GM19238 (cell line): ENCODE measurements around the gene PCSK5.

ENCODE experiments used
- DNase-seq: peaks from one replicate; pipeline ENCODE4 v3.0.0; 2011; ENCODE audit warnings: low spot score; ENCODE audit not compliant: insufficient read length

The PCSK5 gene

DNA sequence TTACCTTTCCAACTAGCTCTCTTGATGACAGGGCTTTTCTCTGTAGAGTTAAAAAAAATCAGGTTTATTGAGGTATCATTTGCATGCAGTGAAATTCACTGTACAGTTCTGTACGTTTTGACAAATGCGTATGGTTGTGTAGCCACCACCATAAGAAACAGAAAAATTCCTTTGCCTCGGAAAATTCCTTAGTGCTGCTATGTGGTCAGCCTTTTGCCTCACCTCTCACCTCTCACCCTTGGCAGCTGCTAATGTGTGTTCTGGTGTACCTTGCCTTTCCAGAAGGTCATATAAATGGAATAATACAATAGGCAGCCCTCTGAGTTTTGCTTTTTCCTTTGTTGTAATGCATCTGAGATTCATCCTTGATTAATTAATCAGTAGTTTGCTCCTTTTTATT, 28.4 kb downstream of the PCSK5 start:
- no peak for DNase-seq

DNA sequence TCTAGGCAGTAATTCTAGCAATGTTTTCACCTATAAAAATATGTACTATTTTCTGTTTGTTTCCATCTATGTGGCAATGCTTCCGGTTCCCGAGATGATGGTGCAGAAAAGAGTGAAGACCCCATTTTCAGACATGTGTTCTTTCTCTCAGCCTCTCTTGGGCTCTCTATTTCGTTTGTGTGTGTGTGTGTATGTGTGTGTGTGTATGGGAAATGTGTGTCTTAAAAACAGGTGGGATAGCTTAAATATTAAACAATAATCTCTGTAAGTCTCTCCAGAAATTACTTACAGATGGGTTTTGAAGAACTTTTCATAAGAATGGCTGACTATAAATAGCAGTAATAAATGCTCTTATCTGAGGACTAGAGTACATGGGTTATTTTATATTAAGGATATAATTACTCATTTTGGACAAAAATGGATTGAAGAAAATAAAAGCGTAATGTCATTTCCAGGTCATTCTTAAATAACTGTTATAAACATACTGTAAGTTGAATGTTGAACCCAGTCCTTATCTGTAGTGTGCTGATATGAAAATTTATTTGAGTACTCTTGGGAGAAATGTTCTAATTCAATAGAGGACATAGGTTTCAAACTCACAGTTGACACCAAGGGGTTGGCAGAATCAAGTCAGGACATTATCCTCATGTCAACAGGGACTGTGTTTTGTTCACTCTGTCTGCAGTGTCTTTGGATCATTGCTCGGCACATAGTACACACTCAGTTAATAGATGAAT, 31.1 kb downstream of the PCSK5 start:
- no peak for DNase-seq

DNA sequence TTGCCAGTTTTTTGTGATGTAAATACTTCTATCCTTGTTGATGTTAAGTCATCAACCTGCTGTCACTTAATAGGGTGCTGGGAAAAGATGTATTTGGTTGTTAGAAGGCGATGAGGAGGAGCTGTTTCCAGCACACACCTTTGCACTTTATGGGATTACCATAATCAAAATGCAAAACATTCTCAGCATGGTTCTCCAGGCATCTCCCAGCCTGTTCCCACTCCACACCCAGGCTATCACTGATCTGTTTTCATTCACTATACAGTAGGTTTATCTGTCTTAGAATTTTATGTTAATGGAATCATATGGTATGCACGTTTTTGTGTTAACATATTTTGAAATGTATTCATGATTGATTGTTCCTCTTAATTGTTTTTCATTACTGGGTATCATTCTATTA, 35.9 kb downstream of the PCSK5 start:
- DNase-seq, result no peak

DNA sequence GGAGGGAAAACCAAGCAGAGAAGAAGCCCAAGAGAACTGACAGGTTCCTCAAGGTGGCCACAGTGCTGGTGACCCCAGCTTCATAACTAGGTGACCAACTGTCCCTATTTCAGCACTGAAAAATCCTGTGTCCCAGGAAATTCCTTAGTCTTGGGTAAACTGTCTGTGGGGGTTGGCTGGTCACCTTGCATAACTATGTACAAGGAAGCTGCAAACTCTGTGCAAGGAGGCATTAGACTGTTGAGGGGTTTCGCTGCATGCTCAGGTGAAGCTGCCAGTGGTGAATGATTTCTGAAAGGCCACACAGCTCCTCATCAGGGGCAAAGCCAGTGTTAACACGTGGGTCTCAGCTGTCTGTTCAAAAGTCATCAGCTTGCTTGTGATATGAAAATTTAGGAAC, 36.9 kb downstream of the PCSK5 start:
- DNase-seq, result no peak

DNA sequence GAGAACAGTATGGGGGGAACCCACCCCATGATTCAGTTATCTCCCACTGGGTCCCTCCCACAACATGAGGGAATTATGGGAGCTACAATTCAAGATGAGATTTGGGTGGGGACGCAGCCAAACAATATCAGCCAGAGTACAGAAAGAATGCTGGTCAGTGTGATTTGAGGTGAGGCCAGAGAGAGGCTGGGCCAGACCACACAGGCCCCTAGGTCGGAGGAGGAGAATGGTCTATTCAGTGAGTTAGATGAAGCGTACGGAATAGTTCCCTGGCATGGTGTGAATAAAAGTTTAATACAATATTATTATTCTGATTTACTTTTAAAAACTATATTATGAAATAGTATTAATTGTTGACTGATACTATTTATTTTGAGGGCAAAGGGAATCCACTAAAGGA, 39.7 kb downstream of the PCSK5 start:
- no peak for DNase-seq

DNA sequence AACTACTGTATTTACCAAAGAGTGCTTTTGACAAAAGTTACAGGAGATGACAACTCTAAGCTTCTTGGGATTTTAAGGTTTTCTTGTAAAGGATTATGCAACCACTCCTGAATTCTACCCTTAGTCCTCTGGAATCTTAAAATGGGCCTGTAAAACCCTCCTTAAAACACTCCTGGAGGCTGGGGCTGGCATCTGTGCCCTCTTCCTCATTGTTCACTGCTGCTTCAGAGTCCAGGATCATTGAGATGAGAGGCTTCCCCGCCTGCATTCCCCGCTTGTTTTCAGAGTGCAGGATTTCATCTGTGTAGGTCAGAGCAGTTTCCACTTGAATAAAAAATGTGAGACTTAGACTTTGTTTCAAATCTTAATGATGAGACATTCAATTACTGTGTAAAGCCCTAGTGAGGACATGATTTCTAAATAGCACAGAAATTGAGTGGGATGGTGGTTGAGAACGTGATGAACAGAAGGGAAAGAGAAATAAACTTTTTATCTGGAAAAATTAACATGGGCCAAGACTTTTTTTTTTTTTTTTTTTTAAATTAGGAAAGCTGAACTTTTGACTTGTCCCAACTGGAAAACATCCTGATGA, 40.4 kb downstream of the PCSK5 start:
- no peak for DNase-seq

DNA sequence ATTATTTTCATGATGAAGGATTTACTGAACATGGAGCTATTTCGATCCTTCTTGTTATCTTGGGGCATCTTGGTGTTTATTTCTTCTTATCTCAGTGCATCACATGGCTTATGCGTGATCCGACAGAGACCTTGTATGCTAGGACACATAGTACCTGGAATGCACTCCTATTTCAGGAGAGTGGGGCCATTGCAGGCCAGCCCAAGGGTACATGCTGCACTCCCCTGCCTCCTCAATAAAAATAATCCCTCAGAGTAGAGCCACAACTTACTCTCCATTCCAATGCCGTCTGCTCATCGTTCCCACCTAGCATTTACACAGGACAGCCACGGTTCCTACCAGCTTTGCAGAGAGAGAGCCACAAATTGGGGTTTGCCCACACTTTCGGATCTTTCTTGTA, 43.5 kb downstream of the PCSK5 start:
- no peak for DNase-seq

DNA sequence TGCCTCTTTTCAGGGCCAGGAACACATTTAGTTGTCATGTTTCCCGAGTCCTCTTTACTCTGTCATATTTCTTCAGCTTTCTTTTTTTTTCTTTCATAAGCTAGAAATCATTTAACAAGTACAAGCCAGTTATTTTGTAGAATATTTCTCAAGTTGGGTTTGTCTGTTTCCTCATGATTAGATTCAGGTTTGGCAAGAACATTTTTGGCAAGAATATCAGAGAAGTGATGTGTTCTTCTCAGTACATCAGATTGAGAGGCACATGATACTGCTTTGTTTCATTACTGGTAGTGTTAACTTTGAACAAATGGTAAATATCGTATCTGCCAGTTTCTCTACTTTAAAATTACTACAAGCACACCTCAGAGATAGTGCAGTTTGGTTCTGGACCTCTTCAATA, 45.1 kb downstream of the PCSK5 start:
- DNase-seq, result no peak

DNA sequence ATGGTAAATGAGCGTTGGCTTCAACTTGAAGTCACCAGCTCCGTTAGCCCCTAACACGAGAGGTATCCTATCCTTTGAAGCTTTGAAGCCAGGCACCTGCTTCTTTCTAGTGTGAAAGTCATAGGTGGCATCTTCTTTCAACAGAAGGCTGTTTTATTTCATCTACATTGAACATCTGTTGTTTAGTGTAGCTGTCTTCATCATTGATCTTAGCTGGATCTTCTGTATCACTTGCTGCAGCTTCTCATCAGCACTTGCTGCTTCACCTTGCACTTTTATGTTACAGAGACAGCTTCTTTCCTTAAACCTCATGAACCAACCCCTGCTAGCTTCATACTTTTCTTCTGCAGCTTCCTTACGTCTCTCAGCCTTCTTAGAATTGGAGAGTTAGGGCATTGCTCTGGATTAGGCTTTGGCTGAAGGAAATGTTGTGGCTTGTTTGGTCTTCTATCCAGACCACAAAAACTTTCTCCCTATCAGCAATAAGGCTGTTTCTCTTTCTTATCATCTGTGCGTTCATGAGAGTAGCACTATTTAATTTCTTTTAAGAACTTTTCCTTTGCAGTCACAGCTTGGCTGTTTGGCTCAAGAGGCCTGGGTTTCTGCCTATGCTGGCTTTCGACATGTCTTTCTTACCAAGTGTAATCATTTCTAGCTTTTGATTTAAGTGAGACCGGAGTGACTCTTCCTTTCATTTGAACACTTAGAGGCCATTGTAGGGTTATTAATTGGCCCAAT, 47.2 kb downstream of the PCSK5 start:
- DNase-seq, result no peak

DNA sequence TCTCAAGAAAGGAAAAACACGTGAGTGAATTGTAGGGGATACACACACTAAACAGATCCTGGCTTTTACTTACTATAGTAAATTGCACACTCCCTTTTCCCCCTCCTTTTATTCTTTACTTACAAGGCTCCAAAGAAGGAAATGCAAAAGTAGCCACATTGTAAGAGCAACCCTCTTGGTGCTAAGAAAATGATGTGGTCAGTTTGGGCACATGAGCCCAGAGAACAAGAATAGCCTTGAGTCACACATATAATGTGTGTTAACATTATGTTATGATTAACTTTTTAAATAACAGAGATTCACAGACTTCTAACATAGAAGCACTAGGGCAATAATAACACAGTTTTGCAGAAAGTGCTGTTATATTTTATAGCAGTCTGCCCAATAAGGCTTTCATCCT, 48.5 kb downstream of the PCSK5 start:
- no peak for DNase-seq

DNA sequence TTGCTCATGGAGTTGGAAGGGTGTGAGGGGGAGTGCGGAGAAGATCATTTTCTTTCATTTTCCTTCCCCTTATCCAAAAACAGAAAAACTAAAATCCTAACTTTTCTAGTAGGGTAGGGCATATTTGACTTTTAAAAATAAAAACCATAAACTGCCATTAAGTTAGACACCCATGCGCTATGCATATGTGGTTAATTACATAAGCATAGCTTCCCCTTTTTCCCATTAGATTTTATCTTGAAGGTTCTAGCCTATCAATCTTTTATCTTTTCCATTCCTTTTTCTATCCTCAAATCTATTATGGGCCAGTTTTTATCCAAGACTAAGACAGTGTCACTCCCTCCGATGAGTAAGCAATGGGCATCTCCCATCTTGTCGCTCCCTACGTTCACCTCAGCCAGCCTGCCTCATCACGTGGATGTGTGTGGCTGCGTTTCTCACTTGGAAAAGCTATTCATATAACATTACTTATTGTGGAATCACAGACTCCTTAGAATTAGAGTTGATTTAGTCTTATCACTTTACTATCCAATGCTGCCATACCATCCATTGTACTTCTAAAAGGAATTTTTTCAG, 49.2 kb downstream of the PCSK5 start:
- DNase-seq, result no peak

DNA sequence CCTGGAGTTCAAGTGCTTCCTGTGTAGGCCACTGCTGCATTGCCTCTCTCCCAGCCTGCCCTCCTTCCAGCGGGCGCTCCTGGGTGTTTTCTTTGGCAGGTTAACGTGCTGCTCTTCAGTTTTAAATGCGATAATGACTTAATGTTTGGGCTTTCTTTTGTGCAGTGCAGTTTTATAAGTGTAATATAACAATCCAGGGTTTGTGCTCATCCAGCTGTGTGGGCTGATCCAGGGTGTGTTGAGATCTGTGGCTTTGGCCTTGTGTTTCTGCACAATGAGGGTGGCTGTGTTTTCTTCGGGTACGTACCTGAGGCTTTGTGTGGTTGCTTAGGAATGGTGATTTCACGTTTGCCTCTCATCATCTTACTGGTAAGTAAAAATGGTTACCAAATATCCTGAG, 50.6 kb downstream of the PCSK5 start:
- no peak for DNase-seq

DNA sequence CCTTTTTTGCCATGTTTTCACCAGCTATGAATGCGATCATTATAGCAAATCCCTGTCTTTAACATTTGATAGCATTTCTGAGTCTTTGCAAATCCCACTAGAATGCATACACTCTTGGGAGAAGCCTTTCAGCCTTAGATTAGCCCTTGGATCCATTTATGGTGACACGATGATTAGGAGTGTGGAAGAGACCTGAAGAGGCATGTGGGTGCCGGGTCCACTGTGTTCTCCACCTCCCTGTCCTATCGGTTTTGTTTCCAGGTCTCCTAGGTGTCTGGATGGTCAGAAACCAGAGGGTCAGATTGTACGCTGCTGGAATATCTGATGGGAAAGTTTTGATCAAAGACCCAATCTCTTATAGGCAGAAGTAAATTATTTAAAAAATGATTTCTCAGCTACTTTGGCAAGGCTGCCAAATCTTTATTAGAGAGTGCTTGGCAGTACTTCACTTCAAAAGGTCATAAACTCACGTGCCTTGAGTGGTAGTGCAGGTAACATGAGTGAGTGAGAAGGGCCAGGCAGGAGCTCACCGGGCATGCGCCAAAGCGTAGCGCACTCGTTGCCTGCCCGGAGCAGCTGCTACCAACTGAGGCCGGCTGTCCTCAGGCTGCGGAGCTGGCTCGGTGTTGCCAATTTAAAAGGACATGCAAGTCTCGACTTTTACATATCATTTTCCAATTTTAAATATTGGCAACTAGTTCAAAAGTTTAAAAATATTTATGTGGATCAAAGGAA, 51.3 kb downstream of the PCSK5 start:
- no peak for DNase-seq

DNA sequence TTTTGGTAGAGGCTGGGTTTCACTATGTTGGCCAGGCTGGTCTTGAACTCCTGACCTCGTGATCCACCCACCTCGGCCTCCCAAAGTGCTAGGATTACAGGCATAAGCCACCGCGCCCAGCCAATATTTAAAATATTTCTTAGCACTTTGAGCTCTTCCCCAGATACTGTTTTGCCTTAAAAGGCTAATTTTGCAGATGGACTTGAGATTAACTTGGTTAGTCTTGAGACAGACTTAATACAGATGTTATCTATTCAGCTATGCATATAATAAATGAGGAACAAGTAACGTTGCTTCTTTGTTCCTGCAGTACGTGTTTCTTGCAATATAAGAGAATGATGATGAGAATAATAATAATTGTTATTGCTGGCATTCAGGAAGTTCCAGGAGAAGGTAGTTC, 56.3 kb downstream of the PCSK5 start:
- DNase-seq, result no peak

DNA sequence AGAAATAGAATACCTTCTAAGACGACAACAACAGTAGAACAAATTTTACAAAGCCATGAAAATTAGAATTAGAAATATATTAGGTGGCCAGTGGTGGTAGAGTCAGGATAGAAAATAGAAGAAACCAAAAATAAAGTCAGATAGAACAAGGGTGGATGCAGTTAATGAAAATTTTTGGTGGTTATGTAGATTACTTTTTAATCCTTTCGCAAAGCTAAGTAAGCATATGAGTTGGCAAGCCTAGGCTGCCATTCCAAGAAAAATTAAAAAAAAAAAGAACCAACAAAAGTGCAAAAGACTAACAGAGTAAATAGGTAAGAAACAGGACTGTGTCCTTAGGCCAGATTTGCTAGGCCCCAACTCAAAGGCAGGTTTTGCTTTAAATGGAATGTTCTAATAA, 56.8 kb downstream of the PCSK5 start:
- no peak for DNase-seq

DNA sequence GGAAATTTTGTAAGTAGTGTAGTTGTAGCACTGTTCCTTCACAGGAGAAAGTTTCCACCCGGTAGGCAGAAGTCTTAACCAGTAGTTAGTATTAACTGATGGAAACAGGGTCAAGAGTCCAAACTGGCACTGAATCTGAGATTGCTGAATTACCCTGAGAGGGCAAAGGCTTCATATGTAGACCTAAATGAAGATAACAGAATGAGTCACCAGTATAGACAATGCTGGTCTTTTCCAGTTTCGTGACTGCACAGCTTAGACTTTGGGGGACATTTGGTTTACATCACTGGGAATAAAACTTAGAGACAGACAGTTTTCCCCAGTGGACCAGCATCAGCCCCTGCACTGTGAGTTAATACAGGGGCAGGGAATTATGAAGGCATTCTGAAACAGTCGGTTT, 60.5 kb downstream of the PCSK5 start:
- no peak for DNase-seq

DNA sequence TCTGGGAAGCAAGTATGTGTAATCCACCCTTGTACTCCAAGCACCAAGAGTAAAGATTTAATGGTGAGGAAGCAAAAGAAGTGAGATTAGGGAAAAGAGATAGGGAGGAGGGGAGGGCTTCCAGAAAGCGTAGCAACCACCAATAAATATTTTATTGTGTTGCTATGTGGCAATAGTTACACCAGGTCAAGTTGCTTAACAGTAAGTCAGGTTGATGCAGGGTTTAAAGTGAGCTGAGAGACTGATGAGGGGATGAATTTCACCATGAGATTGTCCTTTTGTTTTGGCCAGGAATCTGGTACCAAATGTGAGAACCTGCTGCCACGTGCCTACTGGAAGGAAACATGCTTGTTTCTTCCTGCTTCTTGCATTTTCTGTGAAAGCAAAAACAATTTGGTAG, 62.7 kb downstream of the PCSK5 start:
- DNase-seq, result no peak

DNA sequence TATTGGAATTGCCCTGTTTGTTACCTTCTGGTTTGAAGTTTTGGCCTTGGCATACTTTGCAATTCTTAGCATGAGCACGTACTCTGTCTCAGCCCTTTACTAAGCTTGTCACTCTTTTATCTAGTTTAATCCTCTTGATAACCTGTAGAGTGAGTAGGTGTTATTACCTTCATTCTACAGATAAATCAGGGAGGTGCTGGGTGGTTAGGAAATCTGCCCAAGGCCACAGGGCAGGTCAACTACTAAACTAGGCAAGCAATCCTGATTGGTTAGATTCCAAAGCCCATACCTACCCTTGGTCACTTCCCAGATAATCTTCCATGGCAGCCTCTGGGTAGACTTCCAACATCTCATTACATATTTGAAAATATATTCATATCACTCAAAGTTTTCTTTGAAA, 65.7 kb downstream of the PCSK5 start:
- DNase-seq, result no peak

DNA sequence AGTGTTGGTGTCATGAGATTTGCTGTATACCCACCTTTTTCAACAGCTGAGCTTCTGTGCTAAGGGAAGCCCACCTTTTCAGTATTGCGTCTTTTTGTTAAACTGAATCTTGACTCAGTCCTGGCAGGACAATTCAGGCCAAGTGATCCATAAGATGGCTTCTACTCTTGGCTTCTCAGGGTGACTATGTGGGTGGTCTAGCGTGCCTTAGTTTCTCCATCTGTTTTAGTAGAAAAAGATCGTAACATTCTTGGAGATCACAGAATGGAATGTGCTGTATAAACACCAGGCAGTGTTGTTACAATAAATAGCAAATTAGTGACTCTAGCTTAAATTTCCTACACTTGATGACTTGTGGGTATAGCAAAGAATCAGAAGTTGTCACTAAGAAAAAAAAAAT, 66.6 kb downstream of the PCSK5 start:
- no peak for DNase-seq

DNA sequence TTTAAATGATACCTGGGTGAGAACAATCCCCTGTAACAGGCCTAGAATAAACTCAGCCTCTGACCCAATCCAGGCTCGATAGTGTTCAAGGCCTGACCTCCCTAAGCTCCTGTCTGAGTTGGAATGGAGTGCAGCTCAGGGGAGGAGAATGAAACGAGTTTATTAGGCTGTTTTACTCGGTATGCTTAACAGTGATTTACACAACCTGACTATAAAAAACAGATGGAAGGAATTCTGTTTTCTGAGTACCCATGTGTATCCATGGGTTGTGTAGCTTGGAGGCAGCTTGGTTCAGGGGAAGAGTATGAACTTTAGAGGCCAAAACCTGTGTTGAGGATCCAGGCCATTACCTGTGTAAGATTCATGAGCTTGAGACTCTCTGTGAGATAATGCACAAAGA, 67.8 kb downstream of the PCSK5 start:
- no peak for DNase-seq

DNA sequence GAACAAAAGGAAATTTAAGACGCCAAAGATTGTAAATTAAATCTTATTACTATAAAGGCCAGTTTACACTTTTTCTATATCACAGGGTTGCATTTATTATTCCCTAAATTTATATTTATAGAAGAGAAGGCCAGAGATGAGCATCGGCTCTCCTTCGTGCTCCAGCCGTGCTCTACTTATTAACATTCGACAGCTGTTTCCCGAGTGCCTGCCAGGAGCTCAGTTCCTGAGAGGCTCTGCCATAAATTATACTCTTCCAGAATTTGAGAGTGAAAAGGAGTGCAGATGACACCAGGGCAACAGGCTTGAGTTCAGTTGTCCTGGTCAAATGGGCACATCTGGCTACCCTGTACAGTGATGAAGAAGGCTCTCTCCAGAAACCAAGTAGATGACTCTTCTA, 70.1 kb downstream of the PCSK5 start:
- no peak for DNase-seq
